GM18873 (cell line): ENCODE results near the gene CCDC136.

ENCODE experiments used
- ATAC-seq: cut with Tn5 transposase; IDR thresholded peaks from one replicate; pipeline ENCODE4 v1.9.1; 2021; ENCODE audit warnings: mild to moderate bottlenecking, moderate library complexity, moderate number of reproducible peaks; ENCODE audit not compliant: unreplicated experiment, low FRiP score

Gene CCDC136

DNA sequence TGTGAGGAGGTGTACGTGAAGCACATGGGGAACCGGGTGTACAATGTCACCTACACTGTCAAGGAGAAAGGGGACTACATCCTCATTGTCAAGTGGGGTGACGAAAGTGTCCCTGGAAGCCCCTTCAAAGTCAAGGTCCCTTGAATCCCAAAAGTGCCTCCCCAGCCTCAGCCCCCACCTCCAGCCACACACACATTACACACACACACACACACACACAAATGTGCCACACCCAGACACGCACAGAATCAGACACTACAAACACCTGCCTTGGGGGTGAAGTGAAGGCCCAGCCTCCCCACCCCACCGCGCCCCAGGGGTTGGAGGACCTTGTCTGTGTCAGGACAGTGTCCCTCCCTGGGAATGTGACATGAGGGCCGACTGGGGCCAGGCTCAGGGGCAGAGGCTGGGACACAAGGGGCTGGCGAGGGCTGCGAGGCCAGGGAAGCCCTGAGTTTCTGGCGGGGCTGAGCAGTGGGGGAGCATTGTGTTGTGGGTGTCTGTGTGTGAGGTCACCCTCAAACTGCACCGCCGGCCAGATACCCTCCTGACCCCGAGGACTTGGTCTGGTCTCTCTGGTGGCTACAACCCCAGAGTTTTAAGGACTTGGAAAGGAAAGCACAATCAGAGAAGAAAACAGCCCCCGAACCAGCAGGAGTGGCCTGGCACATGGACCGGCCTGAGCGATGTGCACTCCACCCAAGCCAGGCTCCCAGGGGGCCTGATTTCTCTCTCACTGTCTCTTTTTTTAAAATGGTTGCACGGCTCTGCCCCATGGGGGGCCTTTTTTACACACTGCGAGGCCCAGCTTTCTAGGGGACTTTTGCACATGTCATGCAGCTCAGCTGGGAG lies 66.8 kb downstream of the CCDC136 start:
- no peak for ATAC-seq

DNA sequence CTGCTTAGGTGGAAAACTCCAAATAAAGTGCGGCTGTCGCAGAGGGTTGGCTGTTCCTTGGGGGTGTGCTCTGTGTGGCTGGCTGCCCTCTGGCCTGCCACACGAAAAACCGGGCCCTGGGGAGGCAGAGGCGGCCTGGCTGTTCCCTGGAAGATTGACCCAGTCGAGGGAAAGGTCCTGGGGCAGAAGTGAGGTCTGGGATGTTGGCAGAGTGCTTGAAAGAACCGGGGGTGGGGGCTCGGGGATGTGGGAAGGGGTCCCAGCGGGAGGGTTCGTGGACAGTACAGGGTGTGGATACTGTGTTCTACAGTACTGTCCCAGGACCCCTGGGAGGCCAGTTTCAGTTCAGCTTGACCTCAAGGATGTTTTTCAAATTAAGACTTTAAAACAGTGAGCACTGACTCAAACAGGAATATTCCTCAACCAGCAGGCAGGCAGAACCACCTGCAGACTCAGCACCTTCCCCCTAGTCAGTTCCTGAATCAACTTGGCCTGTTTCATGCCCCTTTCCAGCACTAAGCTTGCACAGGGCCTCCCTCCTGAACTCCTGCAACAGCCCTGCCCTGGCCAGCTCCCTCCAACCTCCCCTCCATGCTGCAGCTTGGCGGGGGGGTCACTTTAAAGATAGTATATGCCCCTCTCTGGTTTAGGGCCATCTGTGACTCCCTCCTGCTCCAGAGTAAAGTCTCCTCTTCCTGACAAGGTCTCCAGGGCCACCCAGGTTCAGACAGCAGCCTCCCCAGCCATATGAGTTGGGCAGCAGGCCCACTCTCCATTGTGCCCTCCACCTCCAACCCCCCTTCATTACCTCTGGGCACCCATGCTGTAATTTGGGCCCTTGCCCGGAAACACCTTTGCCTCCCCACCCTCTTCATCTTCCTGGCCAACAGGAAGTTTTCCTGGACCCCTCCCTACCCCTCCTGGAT lies 67.7 kb downstream of the CCDC136 start:
- no peak for ATAC-seq

DNA sequence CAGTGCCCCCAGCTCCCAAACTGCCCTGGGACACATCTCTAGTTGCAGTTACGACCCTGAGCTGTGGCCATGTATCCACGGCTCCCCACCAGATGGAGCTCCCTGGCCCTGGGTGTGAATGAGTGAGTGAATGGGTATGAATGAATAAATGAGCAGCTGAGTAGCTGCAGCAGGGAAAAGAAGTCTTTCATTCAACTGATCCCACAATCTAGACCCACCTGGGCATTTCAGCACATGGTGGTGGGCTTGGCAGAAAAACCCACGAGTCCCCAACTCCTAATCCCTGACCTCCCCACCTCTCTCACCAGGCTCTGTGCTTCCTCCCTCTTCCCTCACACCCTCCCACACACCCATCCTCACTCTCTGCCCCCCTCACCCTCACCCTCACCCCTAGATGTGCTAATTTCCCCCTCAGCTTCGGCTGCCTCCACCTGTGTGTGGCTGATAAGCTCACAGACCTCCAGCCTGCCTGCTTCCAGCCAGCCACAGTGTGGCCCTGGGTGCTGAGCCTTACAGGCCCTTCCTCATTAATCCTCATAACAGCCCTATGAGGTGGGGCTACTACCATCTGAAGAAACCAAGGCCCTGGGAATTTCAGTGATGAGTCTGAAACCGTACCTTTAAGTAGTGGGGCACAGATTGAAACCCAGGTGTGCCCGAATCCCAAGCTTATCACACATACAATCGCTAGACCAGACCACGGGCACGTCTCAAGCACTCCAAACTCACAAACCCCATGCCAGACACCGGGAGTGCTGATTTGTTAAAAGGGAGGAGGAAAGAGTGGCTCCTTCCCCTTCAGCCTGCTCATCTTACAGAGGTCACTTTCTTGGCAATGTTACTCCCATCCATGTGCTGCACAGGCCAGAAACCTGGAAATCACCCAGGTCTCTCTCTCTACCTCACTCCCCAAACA lies 68.6 kb downstream of the CCDC136 start:
- no peak for ATAC-seq

DNA sequence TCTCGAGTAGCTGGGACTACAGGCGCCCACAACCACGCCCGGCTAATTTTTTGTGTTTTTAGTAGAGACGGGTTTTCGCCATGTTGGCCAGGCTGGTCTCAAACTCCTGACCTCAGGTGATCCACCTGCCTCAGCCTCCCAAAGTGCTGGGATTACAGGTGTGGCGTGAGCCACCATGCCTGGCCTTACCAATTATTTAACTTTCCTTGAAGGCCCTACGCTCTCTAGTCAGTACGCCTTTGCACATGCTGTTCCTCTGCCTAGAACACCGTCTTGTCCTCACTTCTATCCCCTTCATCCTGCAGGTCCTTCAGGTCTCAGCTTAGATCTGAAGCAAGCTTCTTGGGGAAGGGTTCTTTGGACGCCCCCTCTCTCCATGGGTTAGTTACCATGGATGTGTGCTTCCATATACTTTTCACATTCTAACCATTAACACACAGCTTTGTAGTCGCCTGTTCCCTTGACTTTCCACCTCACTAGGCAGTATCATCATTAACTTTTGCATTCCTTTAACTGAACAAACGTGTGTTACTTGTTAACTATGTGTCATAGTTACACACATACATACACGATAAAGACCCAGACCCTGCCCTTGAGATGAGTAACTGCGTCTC lies 70.3 kb downstream of the CCDC136 start:
- no peak for ATAC-seq

DNA sequence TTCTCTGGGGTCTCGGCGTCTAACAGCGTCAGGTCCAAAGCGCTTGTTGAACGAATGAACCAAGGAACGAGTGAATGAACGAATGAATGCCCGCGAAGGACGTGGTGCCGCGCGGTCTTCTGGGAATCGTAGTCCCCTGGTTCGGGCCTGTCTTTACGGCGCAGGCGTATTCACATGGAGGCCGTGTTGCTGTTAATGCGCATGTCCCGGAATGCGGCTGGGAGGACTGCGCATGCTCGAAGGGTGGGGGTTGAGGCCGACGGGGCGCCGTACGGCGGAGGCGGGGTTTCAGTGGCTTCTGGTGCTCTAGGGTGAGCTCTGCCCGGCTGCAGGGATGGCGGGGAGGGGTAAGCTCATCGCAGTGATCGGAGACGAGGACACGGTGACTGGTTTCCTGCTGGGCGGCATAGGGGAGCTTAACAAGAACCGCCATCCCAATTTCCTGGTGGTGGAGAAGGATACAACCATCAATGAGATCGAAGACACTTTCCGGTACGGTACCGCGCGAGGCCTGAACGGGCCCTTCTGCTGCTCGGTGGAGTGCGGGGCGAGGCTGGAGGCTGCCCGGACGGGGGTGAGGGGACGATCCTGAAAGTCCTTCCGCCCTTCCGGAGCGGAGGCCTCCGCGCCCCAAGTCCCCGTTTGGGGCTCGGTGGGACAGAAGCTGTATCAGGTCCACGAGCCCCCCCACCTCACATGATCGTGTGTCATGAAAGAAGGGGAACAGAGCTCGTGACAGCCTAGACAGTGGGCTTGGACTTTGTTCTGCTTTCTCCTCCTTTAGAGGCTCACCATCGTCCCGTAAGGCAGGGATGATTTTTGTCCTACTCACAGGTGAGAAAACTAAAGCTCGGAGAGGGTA lies 71.0 kb downstream of the CCDC136 start, which contains the start of gene ATP6V1F:
TSS of gene ATP6V1F (plus strand) at position 286 of the 862 bp plus-strand sequence. CDS start at position 335, 49 bp downstream.
- ATAC-seq, result peak; percentile 77

DNA sequence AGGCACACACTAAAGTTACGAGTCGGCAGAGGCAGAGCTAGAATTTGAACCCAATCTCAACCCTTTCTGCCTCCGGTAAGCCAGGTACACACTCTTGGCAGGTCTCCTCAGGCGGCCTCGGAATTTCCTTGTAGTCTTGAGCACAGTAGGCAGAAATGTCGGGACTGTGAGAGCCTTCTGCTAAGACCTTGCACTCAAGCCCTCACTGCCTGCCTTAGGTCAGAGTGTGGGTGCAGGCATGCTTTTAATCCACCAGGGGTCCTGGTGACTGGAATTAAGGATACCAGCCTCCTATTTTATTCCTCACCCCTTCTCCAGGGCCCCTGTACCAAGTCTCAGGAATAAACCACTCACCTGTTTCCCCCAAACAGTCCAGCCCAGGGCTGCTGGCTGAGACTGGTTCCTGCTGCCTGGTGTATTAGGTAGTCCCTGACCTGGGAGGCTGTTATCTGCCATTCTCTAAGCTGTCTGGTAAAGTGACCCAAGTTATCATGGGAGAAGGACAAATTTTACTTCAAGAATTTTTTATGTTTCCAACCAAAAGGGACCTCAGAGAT lies 71.7 kb downstream of the CCDC136 start:
- peak; percentile 28 for ATAC-seq

DNA sequence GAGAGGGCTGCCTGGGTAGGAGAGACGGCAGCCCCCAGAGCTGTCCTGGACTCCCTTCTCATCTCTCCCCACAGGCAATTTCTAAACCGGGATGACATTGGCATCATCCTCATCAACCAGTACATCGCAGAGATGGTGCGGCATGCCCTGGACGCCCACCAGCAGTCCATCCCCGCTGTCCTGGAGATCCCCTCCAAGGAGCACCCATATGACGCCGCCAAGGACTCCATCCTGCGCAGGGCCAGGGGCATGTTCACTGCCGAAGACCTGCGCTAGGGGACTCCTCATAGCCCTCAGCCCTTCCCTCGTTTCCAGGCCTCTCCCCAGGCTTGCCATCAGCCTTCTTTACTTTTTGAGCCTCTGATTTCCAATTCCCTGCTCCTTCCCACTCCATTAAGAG lies 73.5 kb downstream of the CCDC136 start:
- no peak for ATAC-seq

DNA sequence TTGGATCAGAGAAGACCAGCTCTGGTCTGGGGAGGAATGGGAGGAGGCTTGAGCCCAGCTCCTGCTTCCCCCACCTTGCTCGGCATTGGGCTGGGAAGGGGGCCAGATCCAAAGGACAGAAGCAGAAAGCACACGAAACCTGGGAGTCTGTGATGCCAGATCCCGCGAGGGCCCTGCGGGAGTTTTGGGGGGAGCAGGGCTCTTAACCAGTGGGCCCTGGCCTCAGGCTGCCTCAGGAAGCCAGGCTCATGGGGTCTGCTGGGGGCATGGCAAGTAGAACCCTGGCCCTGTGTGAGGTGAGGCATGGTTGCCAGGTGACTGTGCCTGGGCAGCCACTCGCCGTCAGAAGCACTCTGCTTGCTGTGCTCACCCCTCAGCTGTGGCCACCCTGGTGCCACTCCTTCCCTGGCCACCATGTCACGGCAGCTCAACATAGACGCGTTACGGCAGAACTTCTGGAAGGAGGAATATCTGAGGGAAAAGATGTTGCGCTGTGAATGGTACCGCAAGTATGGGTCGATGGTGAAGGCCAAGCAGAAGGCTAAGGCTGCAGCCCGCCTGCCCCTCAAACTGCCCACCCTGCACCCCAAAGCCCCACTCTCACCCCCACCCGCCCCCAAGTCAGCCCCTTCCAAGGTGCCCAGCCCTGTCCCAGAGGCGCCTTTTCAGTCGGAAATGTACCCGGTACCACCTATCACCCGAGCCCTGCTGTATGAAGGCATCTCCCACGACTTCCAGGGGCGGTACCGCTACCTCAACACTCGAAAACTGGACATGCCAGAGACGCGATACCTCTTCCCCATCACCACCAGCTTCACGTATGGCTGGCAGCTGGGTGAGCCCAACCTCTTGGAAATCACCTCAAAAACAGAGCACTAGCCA lies 74.5 kb downstream of the CCDC136 start:
- no peak for ATAC-seq

DNA sequence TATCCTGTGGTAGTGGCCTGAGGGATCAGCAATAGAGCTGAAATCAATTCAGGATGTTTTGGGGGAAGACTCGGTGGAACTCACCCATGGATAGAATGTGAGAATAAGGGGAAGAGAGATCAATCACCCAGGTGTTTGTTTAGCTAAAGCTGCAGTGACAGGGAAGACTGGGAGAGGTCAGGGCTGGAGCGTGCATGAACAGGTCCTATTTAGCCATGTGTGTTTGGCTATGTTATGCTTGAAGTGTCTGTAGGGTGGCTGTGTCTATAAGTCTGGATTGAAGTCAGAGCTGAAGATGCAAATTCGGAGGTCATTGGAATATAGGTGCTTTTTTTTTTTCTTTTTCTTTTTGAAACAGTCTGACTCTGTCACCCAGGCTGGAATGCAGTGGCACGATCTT lies 75.5 kb downstream of the CCDC136 start:
- no peak for ATAC-seq

DNA sequence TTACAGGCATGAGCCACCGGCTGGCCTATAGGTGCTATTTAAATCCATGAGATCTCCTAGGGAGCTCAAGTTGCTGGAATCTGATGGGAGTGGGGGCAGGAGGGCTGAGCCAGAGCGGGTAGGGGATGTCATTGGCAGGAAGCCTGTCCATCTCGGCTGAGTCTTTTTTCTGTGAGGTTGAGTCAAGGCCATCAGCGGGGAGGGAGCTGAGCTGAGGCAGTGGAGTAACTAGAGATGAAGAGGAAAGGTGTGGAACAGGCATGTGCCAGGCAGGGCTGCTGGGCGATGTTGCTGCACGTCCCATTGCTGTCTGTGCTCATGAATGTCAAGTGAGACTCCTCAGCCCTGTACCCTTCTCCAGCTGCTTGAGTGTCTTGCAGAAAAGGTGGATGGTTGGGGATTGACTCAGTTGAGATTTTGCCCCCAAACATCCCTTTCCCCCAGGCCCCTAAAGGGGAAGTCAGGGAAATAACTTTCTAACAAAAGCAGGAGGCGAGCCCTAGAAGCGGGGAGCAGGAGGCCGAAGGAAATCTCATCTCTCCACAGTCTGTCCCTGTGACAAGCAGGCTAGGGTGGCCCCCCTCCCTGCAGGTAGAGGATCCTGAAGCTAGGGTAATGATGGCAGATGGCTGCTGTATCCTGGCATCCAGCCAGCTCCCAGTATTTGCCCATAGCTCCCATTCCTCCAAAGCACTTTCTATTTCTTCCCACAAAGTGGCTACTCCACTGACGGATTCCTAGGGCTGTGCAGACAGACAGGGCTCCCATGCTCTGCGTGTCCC lies 76.3 kb downstream of the CCDC136 start:
- ATAC-seq, result no peak

DNA sequence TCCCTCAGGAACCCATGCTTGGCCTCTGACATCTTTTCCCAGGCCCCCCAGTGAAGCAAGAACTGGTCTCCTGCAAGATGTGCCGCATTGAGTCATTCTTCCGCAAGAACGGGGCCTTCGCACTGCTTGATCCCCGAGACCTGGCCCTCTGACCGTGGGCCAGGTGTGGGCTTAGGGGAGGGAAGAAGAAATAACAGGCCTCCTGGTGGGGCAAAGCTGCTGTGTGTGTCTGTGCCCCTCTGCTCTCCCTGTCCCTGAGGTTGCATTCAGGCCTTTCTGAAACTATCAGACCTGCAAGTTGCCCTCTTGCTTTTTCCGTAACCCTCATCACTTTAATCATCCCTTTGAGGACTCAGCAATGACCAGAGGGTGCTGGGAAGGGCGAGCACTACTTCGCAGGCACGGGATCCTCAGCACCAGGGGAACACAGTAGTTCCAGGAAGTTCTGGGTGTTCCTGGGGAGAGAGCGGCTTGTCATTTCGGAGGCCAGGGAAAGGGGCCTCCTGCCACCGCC lies 76.9 kb downstream of the CCDC136 start:
- ATAC-seq, result no peak

DNA sequence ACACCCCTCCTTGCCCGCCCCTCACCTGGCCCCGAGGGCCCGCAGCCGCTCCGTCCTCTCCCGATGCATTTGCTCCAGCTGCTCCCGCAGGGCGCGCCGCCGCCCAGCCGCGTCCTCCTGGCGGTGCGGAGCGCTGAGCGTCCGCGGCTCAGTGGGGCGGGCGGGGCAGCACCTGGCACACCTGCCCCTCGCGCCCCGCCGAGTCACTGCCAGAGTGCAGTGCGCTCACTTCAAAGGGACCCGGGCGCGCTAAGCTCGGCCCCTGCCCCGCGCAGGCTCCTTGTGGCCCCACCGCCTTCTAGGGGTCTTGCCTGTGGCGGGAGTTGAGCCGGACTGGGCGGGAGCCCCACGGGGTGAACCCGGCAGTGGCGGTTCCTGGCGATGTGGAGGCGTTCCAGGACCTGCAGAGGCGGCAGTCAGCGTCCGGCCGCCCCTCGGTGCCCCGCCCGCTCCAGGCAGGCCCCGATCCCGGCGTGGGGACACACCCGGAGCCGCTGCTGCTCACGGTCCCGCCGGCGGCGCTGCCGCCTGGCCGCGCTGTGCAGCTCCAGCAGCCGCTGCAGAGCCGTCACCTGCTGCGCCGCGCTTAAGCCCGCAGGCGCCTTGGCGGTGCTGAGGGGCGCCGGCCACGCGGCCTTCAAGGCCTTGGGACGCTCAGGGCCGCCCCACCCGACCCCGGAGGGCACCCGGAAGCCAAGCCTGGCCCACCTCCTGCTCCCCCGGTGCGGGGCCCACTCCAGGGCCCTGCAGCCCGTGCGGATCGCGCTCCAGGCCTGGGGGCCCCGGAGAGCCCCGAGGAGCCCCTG lies 77.6 kb downstream of the CCDC136 start:
- no peak for ATAC-seq

DNA sequence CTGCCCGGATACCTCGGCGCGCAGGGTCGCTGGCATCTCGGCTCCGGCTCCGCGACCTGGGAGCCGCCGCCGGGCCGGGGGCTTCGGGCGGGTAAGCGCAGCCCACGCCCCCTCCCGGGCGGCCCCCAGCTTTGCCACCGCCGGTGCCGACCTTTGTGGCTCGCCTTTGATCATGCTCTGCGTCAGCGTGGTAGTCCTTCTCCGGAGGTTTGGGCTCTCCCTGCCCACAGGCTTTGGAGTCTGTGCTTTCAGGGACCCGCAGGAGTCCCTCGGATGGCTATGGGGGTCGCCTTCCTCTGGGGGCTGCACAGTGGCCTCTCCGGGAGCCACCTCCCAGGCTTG lies 78.1 kb downstream of the CCDC136 start:
- ATAC-seq, result no peak

DNA sequence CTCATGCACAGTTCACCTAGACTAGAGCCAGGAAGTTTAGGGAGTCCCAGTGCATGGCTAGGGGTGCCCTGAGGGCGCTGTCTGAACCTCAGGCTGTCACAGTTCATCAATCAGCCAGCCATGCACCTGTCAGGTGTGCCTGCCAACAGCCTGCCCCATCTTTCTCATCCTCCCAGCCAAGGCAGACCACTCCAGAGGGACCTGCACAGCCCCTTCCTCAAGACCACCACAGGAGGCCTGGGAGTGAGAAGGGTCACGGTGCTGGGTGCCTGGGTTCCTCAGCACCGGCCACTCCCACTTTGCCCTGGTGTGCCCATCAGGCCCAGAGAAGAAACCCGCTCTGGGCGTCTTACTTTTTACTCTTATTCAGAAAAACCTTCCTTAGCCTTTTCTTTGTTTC lies 79.3 kb downstream of the CCDC136 start:
- no peak for ATAC-seq
